Stimulated activated CD8-positive, alpha-beta memory T cell treated with anti-CD3 and anti-CD28 coated beads, Interleukin-15, amount 100 ng/mL, for 24 hours (primary cell): Measurements from ENCODE around the gene KCNH1.

ENCODE experiments used
- DNase-seq: peaks from one replicate; pipeline ENCODE4 v3.0.0-alpha.2; 2020; ENCODE audit warnings: low read depth

The KCNH1 gene

GRCh38 chr1:210800301-210800700 lies 333.6 kb downstream of the KCNH1 start:
- DNase-seq: no peak

DNA sequence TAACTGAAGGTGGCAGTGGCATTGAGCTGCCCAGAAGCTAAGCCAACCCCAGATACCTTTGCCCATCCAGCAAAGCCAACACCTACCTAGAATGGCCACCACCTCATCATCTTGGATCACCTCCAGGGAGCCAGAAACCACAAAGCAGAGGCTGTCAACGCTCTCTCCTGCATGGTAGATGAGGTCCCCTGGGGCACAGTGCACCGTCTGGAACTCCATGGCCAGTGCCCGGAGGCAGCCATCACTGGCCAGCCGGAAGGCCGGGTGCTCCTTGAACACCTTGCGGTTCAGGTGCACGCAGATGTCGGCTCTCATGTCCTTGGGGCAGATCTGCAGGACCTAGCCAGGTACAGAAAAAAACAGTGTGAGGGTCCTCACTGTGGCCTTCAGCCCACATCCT lies 336.5 kb downstream of the KCNH1 start:
- no peak for DNase-seq

DNA sequence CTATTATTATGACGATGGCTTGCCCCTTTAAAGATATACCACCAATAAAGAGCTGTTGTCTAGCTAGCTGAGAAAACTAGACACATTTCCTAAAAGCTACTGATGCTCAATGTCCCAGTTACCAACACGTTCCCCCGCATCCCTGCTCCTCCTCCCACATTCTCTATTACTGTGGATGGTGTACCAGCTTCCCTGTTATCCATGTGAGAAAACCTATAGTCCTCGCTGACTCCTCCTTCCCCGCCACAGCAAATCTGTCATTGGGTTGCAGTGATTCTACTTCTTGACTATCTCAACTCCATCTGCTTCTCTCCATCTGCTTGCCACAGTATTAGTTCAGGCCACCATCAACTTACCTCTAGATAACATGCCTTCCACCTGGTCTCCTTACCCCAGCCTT lies 337.5 kb downstream of the KCNH1 start:
- no peak for DNase-seq

- no peak for DNase-seq
Observed at GRCh38 chr1:210794445-210794844, 339.5 kb downstream of the KCNH1 start.

- no peak for DNase-seq
Observed at GRCh38 chr1:210792250-210793102, 341.5 kb downstream of the KCNH1 start.

DNA sequence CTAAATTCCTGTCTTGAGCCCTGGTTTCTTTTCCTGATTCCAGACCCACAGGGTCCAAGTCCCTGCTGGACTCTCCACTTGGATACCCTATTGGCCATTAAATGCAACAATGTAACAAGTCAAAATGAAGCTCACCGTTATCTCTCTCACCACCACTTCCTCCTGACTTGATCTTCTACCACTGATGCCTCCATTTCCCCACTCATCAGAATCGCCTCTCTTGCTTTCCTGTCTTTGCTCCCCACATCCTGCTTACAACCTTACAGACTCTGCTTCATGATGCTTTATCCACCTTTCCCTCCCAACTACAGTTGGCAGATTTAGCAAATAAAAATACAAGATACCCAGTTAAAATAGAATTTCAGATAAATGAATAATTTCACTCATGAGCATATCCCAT lies 343.8 kb downstream of the KCNH1 start:
- no peak for DNase-seq

GRCh38 chr1:210787800-210788199 lies 346.1 kb downstream of the KCNH1 start:
- DNase-seq: no peak

GRCh38 chr1:210786546-210786945 lies 347.4 kb downstream of the KCNH1 start:
- DNase-seq: no peak

DNA sequence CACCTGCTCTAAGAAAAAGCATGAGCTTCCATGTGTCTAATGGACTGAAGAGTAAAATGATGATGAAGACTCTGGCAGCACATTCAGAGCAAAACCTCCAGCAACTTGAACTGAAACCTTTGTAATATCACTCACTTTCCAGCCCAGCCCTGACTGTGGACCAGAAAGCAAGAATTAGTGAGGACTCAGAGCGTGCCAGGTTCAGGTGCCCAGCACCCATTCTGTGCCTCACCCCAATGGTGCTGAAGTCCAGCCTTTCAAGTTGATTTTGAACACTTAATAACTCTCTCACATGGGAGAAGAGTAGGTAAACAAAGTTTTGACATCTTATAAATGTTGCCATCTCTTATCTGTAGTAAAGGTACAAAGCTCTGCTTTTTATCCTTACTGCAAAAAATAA lies 350.0 kb downstream of the KCNH1 start:
- no peak for DNase-seq

DNA sequence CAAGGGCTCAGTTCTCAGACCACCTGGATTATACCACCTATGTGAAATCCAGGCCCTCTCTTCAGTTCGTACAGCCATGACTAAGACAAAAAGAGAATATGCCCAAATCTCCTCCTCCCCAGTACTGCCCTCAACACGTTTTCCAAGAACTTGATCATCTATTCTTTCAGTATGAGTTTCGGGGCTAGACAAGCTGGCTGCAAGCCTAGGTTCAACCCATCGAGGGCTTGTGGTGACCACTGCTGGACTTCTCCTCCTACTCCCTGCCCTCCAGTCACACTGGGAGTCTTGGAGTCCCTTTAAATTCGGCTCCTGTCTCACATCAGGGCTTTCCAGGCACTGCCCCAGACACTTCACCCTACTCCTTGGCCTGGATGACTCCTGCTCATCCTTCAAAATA lies 352.3 kb downstream of the KCNH1 start:
- DNase-seq: no peak

- DNase-seq: no peak
Observed at GRCh38 chr1:210779269-210779668, 354.7 kb downstream of the KCNH1 start.

DNA sequence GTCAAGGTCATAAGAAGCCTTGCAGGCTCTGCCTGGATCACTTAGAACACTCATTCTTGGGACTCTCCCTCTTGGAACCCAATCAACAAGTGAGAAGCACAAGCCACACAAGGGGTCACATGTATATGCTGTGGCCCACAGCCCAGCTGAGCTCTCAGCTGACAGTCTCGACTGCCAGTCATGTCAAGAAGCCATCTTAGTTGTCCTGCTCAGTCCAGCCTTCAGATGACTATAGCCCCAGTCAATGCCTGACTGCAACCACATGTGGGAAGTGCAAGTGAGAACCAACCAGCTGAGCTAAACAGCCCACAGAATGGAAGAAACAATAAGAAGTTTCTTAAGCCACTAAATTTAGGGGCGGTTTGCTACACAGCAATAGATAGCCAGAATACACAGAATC lies 356.0 kb downstream of the KCNH1 start:
- no peak for DNase-seq

DNA sequence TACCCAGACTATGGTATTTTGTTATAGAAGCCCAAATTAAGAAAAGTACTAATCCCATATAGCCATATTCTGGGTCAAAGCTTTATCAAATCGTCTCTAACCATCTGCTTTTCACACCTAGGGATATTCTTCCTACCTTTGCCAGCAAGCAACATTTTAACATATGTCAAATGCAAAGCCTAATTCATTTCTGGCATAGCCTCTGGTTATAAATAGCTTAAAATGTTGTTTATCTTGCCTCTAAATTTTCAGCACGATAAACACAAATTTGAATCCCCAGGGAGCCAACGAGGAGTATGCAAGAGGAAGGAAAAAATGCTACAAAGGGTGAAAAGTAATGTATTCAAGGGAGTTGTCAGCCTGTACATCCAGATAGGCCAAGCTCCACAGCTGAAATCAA lies 357.2 kb downstream of the KCNH1 start:
- DNase-seq: no peak

DNA sequence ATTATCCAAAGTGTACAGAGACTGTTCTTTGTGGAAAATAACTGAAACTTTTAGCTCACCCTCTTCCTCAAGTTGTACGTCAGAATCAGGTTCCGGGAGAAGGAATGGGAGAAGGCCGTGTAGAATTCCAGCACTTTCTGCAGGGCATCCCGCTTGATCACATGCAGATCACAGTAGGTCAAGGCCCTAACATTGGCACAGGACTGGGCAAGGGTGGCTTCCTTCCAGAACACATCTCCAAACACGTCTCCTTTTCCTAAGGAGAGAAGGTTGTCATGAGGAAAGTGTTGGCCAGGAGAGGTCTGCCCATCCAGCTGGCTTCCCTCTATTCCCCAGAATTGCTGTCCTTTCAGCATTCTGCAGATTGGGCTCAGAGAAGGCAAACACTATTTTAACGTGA lies 358.7 kb downstream of the KCNH1 start:
- no peak for DNase-seq

GRCh38 chr1:210773450-210773849 lies 360.5 kb downstream of the KCNH1 start:
- no peak for DNase-seq

GRCh38 chr1:210771131-210771530 lies 362.8 kb downstream of the KCNH1 start:
- no peak for DNase-seq

DNA sequence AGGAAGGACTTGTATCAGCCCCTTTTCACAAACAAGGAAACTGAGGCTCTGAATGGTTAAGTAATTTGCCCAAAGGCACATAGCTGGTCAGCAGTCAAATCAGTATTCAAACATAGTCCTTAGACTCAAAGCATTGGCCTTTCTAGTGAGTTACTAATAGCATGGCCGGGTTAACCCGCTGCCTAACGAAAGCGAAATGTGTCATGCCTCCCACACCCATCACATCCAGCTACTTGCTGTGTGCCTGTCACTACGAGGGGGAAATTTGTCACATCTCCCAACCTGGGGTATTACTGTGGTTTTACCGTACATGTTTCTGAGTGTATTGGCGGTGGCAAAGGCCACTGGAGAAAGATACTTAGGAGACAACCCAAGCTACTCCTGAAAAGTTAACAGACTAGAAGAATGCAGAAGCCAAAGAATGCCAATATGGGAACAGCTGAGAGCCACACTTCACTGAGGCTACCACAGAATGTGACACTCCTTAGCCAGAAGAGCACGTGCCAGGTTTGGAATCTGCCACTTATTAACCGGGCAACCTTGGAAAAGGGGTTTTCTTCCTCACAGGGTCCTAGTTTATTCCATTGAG lies 363.5 kb downstream of the KCNH1 start:
- DNase-seq: no peak

- no peak for DNase-seq
Observed at GRCh38 chr1:210769473-210769872, 364.5 kb downstream of the KCNH1 start.

- DNase-seq: no peak
Observed at GRCh38 chr1:210764536-210764935, 369.4 kb downstream of the KCNH1 start.

DNA sequence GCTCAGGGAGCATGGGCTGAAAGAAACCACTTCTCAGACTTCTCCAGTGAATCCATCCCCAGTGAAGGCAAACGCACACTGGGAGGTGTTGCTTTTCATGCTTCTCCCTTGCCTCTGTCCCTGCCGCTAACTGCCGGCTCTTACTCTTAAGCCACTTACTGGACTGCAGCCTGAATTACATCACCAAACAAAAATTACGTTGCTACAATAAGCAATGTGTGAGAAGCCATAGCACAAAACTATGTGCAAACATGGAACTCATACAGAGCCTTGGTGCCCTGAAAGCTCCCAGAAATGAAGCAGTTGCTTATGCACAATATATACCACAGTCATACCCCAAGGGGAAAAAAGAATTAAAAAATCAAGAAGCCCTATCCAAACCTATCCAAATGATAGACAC lies 375.2 kb downstream of the KCNH1 start:
- no peak for DNase-seq

DNA sequence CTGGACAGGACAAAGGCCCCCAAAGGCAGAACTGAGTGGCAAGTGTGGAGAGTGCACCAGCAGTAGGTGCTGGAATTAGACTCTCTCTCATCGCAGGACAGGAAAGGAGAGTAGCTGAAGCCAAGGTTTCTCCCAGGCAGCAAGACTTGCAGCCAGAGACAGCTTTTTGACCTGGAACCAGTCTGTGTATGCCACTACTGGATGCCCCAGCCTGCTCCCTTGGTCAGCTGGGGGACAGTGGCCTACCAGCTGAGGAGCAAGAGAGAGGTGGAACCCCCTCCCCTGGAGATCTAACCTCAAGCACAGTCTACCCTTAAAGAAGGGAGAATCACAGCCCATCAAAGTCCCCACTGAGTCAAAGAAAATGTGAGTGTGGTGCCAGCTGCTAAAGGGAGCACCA lies 375.7 kb downstream of the KCNH1 start:
- DNase-seq: no peak

GRCh38 chr1:210757677-210758076 lies 376.3 kb downstream of the KCNH1 start:
- no peak for DNase-seq

GRCh38 chr1:210755991-210756659 lies 377.8 kb downstream of the KCNH1 start:
- DNase-seq: no peak
